MM.1S (cell line): ENCODE results near the gene KIRREL3.

Experiments used
- DNase-seq: peaks from one replicate; pipeline ENCODE4 v3.0.0-alpha.2; 2015
- H2AFZ ChIP-seq: fragments of 300-600 bp; sonication (generic); 2 replicates; pipeline ENCODE4 v1.6.0; 2016; ENCODE audit warnings: antibody characterized with exemption, low read length
- H3F3A ChIP-seq: fragments of 300-600 bp; sonication (generic); 2 replicates; pipeline ENCODE4 v1.6.1; 2016; ENCODE audit warnings: mild to moderate bottlenecking, antibody characterized with exemption, low read length, moderate library complexity, mixed read lengths; ENCODE audit not compliant: insufficient read depth
- H3K27ac ChIP-seq: fragments of 300-600 bp; sonication (generic); 2 replicates; pipeline ENCODE4 v1.5.1; 2016; ENCODE audit warnings: mild to moderate bottlenecking, low read length
- H3K27me3 ChIP-seq: fragments of 300-600 bp; sonication (generic); replicated peaks from 2 replicates; pipeline ENCODE4 v1.6.0; 2016; ENCODE audit warnings: low read length; ENCODE audit not compliant: insufficient read depth
- H3K36me3 ChIP-seq: fragments of 300-600 bp; sonication (generic); replicated peaks from 2 replicates; pipeline ENCODE4 v1.6.1; 2016; ENCODE audit warnings: mild to moderate bottlenecking, low read length, mixed read lengths; ENCODE audit not compliant: insufficient read depth
- H3K4me1 ChIP-seq: fragments of 300-600 bp; sonication (generic); 2 replicates; pipeline ENCODE4 v1.6.1; 2016; ENCODE audit warnings: low read length, mixed read lengths
- H3K4me2 ChIP-seq: fragments of 300-600 bp; sonication (generic); 2 replicates; pipeline ENCODE4 v1.6.0; 2016; ENCODE audit warnings: low read depth, low read length
- H3K4me3 ChIP-seq: fragments of 300-600 bp; sonication (generic); 2 replicates; pipeline ENCODE4 v1.5.1; 2016; ENCODE audit warnings: low read length, mixed read lengths
- H3K79me2 ChIP-seq: fragments of 300-600 bp; sonication (generic); 2 replicates; pipeline ENCODE4 v1.6.1; 2016; ENCODE audit warnings: mixed run types, low read length, mixed read lengths
- H3K9ac ChIP-seq: fragments of 300-600 bp; sonication (generic); 2 replicates; pipeline ENCODE4 v1.6.1; 2016; ENCODE audit warnings: low read length, mixed read lengths
- H3K9me2 ChIP-seq: fragments of 300-600 bp; sonication (generic); replicated peaks from 2 replicates; pipeline ENCODE4 v1.6.1; 2016; ENCODE audit warnings: mild to moderate bottlenecking, low read length, mixed read lengths; ENCODE audit not compliant: insufficient read depth
- H3K9me3 ChIP-seq: fragments of 300-600 bp; sonication (generic); replicated peaks from 2 replicates; pipeline ENCODE4 v1.6.1; 2016; ENCODE audit warnings: mild to moderate bottlenecking, low read length, mixed read lengths; ENCODE audit not compliant: insufficient read depth
- H4K20me1 ChIP-seq: fragments of 300-600 bp; sonication (generic); 2 replicates; pipeline ENCODE4 v1.6.1; 2016; ENCODE audit warnings: mild to moderate bottlenecking, low read length, moderate library complexity, mixed read lengths; ENCODE audit not compliant: insufficient read depth
- EZH2 ChIP-seq: fragments of 300-600 bp; sonication (generic); optimal IDR thresholded peaks from 2 replicates; pipeline ENCODE3; 2017; ENCODE audit warnings: low read depth, mild to moderate bottlenecking, antibody characterized with exemption, low read length, mixed read lengths
- EZH2phosphoT487 ChIP-seq: fragments of 300-600 bp; sonication (generic); IDR thresholded peaks from 2 replicates; pipeline ENCODE4 v1.6.1; 2018; ENCODE audit warnings: antibody characterized with exemption, low read length
- TF ChIP-seq, protein P1 (sequence below): fragments of 300-600 bp; sonication (generic); IDR thresholded peaks from 2 replicates; pipeline ENCODE4 v1.5.1; 2016; ENCODE audit warnings: antibody characterized with exemption, low read length, mixed read lengths

KIRREL3 gene

DNA sequence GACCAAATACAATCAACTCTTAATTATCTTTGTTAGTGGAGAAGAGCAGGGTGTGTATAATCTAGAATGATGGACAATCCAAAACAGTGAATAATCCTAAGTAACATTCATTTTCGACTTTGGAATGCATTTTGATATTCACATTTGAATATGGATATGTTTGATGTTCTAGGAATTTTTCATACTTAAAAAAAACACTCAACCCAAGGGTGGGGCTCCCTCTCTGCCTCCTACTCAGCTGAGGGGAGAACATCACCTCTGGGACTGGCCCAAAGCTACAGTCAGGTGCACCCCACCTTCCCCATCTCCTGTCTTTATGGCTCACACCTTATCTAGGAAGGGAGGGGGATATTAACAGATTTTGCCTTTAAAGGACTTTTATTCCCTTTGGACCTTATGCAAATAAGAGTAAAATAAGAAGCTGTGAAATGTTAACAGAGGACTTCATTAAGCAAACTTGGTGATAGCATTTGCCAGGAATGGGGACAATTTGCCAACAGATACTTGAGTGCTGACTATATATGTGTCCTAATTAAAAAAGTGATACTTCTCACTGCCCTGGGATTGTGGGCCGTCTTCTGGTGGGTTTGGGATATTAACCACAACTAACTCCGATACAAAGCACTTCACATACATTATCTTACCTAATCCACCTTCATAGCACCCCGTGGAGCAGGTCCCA lies 458.1 kb downstream of the KIRREL3 start:
- H3K27ac ChIP-seq, result no peak overlapping the region
- H3K4me1 ChIP-seq, result no peaks in the 10 kb centered on the region
- H2AFZ ChIP-seq, result no peak overlapping the region
- no peak overlapping the region for H3K4me2 ChIP-seq
- H3K79me2 ChIP-seq, result no peaks in the 10 kb centered on the region
- H3K9ac ChIP-seq, result no peak overlapping the region
- H3F3A ChIP-seq, result no peaks in the 10 kb centered on the region
- H4K20me1 ChIP-seq, result no peaks in the 10 kb centered on the region
- H3K9me3 ChIP-seq, result no peaks in the 10 kb centered on the region
- no peaks in the 10 kb centered on the region for H3K9me2 ChIP-seq
- TF ChIP-seq, protein P1, sequence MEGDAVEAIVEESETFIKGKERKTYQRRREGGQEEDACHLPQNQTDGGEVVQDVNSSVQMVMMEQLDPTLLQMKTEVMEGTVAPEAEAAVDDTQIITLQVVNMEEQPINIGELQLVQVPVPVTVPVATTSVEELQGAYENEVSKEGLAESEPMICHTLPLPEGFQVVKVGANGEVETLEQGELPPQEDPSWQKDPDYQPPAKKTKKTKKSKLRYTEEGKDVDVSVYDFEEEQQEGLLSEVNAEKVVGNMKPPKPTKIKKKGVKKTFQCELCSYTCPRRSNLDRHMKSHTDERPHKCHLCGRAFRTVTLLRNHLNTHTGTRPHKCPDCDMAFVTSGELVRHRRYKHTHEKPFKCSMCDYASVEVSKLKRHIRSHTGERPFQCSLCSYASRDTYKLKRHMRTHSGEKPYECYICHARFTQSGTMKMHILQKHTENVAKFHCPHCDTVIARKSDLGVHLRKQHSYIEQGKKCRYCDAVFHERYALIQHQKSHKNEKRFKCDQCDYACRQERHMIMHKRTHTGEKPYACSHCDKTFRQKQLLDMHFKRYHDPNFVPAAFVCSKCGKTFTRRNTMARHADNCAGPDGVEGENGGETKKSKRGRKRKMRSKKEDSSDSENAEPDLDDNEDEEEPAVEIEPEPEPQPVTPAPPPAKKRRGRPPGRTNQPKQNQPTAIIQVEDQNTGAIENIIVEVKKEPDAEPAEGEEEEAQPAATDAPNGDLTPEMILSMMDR, result no peak
- no peak for TF ChIP-seq EZH2
- TF ChIP-seq EZH2phosphoT487, result no peak
- no peaks in the 10 kb centered on the region for H3K27me3 ChIP-seq
- H3K36me3 ChIP-seq, result no peaks in the 10 kb centered on the region
- no peak for DNase-seq
- no peak overlapping the region for H3K4me3 ChIP-seq

DNA sequence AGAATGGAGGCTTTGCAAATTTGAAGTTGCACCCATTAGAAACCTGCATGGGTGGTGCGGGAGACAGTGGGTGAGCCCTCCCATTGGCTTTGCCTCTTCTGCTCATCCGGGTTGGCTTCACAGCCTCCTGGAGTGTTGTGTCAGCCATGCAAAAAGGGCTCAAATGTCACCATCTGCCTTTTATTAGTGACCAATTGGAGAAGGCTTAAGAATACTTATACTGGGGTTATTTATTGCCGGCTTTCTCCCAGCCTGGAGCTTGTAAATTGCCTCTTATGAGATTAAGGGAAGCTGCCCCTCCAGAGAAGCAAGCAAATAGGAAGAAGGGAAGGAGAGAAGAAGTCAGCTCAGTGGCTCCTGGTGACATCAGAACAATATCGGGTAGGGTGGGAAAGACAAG lies 462.5 kb downstream of the KIRREL3 start:
- no peaks in the 10 kb centered on the region for H3K9me3 ChIP-seq
- no peaks in the 10 kb centered on the region for H3K4me1 ChIP-seq
- H3K4me3 ChIP-seq, result no peak overlapping the region
- no peak overlapping the region for H3K27ac ChIP-seq
- TF ChIP-seq, protein P1, result no peak
- TF ChIP-seq EZH2 (no peak), EZH2phosphoT487 (no peak)
- no peak overlapping the region for H3K9ac ChIP-seq
- H3F3A ChIP-seq, result no peaks in the 10 kb centered on the region
- no peaks in the 10 kb centered on the region for H3K9me2 ChIP-seq
- H2AFZ ChIP-seq, result no peak overlapping the region
- DNase-seq, result no peak
- H3K4me2 ChIP-seq, result no peak overlapping the region
- no peaks in the 10 kb centered on the region for H4K20me1 ChIP-seq
- H3K27me3 ChIP-seq, result no peaks in the 10 kb centered on the region
- no peaks in the 10 kb centered on the region for H3K79me2 ChIP-seq
- no peaks in the 10 kb centered on the region for H3K36me3 ChIP-seq

DNA sequence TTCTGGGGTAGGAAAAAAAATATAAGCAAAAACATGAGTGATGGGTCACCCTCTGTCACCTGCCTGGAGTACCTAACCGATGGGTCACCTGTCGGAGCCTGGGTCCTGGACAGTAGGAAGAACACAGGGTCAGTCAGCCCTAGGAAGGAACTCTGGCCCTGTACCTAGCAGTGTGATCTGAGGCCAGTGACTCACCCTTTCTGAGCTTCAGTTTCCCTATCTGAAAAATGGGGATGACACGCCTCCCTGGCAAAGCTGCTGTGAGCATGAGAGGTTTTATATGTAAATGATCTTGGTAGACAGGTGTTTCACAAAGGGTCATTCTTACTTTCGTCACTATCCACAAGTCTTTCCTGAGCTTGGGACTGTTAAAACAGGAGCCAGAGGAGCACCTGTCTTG lies 463.1 kb downstream of the KIRREL3 start:
- Histone ChIP-seq H3K4me2 (no peak overlapping the region), H3K36me3 (no peaks in the 10 kb centered on the region), H3K9me3 (no peaks in the 10 kb centered on the region), H3K9me2 (no peaks in the 10 kb centered on the region), H3K9ac (no peak overlapping the region), H3K27me3 (no peaks in the 10 kb centered on the region), H3K4me1 (no peaks in the 10 kb centered on the region), H3K79me2 (no peaks in the 10 kb centered on the region), H3F3A (no peaks in the 10 kb centered on the region), H3K4me3 (no peak overlapping the region), H3K27ac (no peak overlapping the region), H4K20me1 (no peaks in the 10 kb centered on the region), H2AFZ (no peak overlapping the region)
- no peak for TF ChIP-seq EZH2phosphoT487
- no peak for TF ChIP-seq EZH2
- TF ChIP-seq, protein P1, result no peak
- DNase-seq, result no peak
